ENCODE data around the gene SCYGR5. TPM values are rescaled to one million over a fixed set of nuclear protein-coding genes. Genes with fewer than 3 reads are reported as not detected.

Gene SCYGR5
- total RNA-seq, 4 donors from 2014 or later, result not detected

- intact Hi-C loops (cut with DNase I; ENCODE audit: low total_unique reads), result no loop called here
- 64 to 69% methylated on average over 5 of the region's 5 CpGs for WGBS, 2 donors
- TF ChIP-seq POLR2A (IDR thresholded peaks at IDR 0.05) (no peak), CTCF (IDR thresholded peaks at IDR 0.05) (no peak)
- DNase-seq (ENCODE audit: low spot score in 2 of 2), result no peak
- no peak overlapping the region for H3K4me3 ChIP-seq (ENCODE audit: low read depth, poor library complexity, severe bottlenecking)
Observed at GRCh38 chr2:227684258-227684657, 17.7 kb downstream of the SCYGR5 start.

DNA sequence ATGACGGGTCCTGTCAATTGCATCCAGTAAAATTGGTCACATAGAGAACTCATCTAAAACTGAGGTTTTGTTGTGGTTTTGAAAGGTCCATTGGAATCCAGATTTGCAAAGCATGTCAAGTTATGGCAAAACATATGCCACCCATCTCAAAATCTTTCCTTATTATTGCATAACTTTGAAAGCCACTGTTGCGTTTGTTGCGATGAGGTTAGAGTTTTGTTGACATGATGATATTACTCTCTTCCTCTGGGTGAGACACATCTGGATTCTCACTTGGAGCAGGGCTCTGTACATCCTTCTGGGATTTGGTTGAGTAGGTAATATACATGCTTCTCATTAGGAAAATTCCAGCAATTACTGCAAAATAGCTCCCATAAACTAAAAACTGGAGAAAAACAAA lies 20.6 kb downstream of the SCYGR5 start:
- H3K4me3 ChIP-seq (ENCODE audit: low read depth, poor library complexity, severe bottlenecking), result no peak overlapping the region
- DNase-seq (ENCODE audit: low spot score in 2 of 2), result no peak
- intact Hi-C loops (cut with DNase I; ENCODE audit: low total_unique reads), result no loop called here
- 68 to 75% methylated on average over 3 of the region's 3 CpGs for WGBS, 2 donors
- no peak for TF ChIP-seq CTCF (IDR thresholded peaks at IDR 0.05)
- no peak for TF ChIP-seq POLR2A (IDR thresholded peaks at IDR 0.05)

DNA sequence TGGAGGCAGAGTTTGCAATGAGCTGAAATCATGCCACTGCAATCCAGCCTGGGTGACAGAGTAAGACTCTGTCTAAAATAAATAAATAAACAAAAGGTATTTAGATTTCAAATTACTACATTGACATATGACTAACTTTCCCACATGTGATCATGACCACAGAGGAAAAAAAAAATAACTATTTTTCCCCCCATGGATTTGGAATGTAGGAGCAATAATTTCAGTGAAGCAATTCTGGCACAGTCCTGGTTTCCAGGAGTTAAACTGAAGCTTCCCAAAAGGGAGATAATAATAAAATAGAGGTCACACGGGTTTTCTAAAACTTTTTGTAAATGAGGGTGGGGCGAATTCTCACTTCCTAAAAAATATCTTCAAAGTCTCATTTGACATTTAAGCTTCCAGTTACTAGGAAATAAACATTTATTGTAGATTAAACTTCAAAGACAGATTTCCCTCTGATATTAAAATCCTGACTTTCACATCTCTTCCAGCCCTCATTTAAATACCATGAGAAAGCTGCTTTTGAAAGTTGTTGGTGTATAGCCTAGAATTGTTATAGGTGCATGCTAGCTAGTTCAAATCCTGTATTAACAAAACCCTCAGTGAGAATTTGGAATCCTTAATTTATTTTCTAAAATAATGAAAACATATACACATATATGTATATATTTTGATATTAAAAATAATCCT lies 30.5 kb downstream of the SCYGR5 start:
- intact Hi-C loops (cut with DNase I; ENCODE audit: low total_unique reads), result no loop called here
- H3K4me3 ChIP-seq (ENCODE audit: low read depth, poor library complexity, severe bottlenecking), result no peak overlapping the region
- TF ChIP-seq POLR2A (IDR thresholded peaks at IDR 0.05), result no peak
- no peak for TF ChIP-seq CTCF (IDR thresholded peaks at IDR 0.05)
- DNase-seq (ENCODE audit: low spot score in 2 of 2), result no peak
- WGBS, 2 donors, result 18 to 26% methylated on average over 2 of the region's 2 CpGs

GRCh38 chr2:227701556-227701955 lies 35.0 kb downstream of the SCYGR5 start:
- WGBS, 2 donors, result 58 to 77% methylated on average over 3 of the region's 3 CpGs
- intact Hi-C loops (cut with DNase I; ENCODE audit: low total_unique reads), result no loop called here
- TF ChIP-seq CTCF (IDR thresholded peaks at IDR 0.05) (no peak), POLR2A (IDR thresholded peaks at IDR 0.05) (no peak)
- DNase-seq (ENCODE audit: low spot score in 2 of 2), result no peak
- no peak overlapping the region for H3K4me3 ChIP-seq (ENCODE audit: low read depth, poor library complexity, severe bottlenecking)

DNA sequence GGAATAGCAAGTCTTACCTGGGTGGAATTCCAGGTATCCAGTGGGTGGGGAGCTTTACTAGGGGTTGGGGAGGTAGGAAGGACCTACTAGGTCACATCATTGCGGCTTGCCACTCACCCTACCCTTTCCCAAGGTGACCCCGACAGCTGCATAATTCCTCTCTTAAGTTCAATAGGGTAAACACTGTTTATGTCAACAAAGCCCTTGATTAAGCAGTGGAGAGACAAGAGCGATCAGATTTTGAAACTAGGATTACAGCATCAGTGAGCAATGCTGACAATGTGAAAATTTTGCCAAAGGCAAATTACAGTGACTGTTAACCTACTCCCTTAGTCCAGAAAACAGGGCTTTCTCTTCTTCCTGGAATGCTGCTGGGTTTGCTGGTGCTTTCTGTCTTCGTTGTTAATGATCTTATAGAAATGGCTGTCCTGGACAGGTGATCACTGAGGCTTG lies 36.7 kb downstream of the SCYGR5 start:
- no peak for DNase-seq (ENCODE audit: low spot score in 2 of 2)
- TF ChIP-seq CTCF (IDR thresholded peaks at IDR 0.05), result no peak
- no peak for TF ChIP-seq POLR2A (IDR thresholded peaks at IDR 0.05)
- WGBS, 2 donors, result 27 to 30% methylated on average over 4 of the region's 4 CpGs
- intact Hi-C loops (cut with DNase I; ENCODE audit: low total_unique reads), result no loop called here
- no peak overlapping the region for H3K4me3 ChIP-seq (ENCODE audit: low read depth, poor library complexity, severe bottlenecking)

GRCh38 chr2:227703961-227704360 lies 37.4 kb downstream of the SCYGR5 start:
- no peak for TF ChIP-seq POLR2A (IDR thresholded peaks at IDR 0.05)
- no peak for TF ChIP-seq CTCF (IDR thresholded peaks at IDR 0.05)
- intact Hi-C loops (cut with DNase I; ENCODE audit: low total_unique reads), result no loop called here
- WGBS, 2 donors, result 52 to 61% methylated on average over 3 of the region's 3 CpGs
- no peak for DNase-seq (ENCODE audit: low spot score in 2 of 2)
- H3K4me3 ChIP-seq (ENCODE audit: low read depth, poor library complexity, severe bottlenecking), result no peak overlapping the region

All from lower leg skin (tissue), 4 donors.